Esophagus squamous epithelium (tissue), 4 donors: ENCODE results near the gene LIG4.

Experiments used
- POLR2A ChIP-seq, 4 donors: fragments of 450-650 bp; IDR thresholded peaks; one replicate each; pipeline ENCODE4 v1.6.1; 2017; ENCODE audit warnings: antibody characterized with exemption in 4 of 4, mild to moderate bottlenecking in 4 of 4, moderate library complexity in 3 of 4
- TF ChIP-seq, protein P1 (sequence below), 6 experiments: fragments of 450-650 bp in 4 of 6; fragments of 200-600 bp in 2 of 6; sonication (generic) in 2 of 6; IDR thresholded peaks; one replicate each; pipeline ENCODE4 v1.5.1; 2016 to 2019; ENCODE audit warnings: antibody characterized with exemption in 6 of 6, mild to moderate bottlenecking in 4 of 6, moderate library complexity in 4 of 6

GRCh38 chr13:108213946-108214345 is 1.4 kb downstream of the LIG4 start:
- TF ChIP-seq, protein P1, sequence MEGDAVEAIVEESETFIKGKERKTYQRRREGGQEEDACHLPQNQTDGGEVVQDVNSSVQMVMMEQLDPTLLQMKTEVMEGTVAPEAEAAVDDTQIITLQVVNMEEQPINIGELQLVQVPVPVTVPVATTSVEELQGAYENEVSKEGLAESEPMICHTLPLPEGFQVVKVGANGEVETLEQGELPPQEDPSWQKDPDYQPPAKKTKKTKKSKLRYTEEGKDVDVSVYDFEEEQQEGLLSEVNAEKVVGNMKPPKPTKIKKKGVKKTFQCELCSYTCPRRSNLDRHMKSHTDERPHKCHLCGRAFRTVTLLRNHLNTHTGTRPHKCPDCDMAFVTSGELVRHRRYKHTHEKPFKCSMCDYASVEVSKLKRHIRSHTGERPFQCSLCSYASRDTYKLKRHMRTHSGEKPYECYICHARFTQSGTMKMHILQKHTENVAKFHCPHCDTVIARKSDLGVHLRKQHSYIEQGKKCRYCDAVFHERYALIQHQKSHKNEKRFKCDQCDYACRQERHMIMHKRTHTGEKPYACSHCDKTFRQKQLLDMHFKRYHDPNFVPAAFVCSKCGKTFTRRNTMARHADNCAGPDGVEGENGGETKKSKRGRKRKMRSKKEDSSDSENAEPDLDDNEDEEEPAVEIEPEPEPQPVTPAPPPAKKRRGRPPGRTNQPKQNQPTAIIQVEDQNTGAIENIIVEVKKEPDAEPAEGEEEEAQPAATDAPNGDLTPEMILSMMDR (IDR thresholded peaks at IDR 0.05) = no peak
- no peak for TF ChIP-seq POLR2A (IDR thresholded peaks at IDR 0.05)
